ENCODE results near the gene UBA6.
"Not testable (repeated sequence)": the region's sequence is repeated elsewhere in the genome, so short reads cannot be mapped to it uniquely, and the experiment has no call there.

UBA6 gene

DNA sequence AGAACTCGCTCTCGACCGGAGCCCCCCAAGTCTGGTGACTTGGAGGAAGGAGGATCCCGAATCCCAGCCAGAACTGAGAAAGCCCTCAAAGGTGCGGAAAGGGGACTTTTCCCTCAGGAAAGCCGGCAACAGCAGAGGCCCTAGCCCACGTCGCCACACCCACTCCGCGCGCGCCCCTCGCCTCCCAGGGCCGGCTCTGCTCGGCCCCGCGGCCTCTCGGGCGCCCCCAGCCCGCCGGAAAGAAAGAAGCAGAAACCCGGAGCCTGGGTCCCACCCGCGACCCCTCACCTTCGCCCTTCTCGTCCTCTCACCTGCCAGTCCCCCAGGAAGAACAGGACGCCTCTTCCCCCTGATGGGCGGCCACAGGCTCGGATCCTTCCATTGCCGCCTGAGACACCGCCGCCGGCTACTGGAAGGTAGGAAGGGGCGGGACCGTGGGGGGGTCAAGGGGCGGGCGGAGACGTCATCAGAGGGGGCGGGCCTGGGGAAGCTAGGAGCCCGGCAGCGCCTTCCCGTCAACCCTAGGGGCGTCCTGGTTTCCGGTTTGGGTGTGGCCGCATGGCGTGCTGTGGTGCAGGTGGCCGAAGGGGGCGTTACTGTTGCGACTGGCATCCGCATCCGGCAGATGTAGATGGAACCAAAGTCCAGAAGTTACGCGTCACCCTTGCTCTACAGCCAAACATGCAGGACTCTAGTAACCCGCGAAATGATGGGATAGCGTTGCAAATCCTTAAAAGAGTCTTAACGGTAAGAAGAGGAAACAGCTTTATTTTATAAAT, at the start of gene UBA6:
Gene UBA6 (minus strand): TSS at position 418 of the 779 bp plus-strand sequence. CDS start 36 bp downstream, at position 382.
- Histone ChIP-seq H3K9ac (peak within 1 kb of the TSS; percentile 89), H3K27ac (peak within 1 kb of the TSS; percentile 89), H3K9me3 (peaks cover 6% of the 10 kb centered on the region), H4K20me1 (peaks cover 33% of the 10 kb centered on the region), H3K27me3 (no peaks in the 10 kb centered on the region), H3K4me1 (peaks cover 44% of the 10 kb centered on the region), H3K4me3 (peak within 1 kb of the TSS; percentile 91), H3K36me3 (peaks cover 9% of the 10 kb centered on the region; the same call in 1 of the 2 replicates), H3K4me2 (peak within 1 kb of the TSS; percentile 79)
- no peak for TF ChIP-seq Cebpa-rat (IDR thresholded peaks at IDR 0.05)

GRCh38 chr4:67750691-67751090, 49.7 kb upstream of the UBA6 start:
- no peak overlapping the region for H3K4me3 ChIP-seq
- no peak overlapping the region for H3K27ac ChIP-seq
- H3K9me3 ChIP-seq = no peaks in the 10 kb centered on the region
- H3K9ac ChIP-seq = no peak overlapping the region
- no peaks in the 10 kb centered on the region for H3K27me3 ChIP-seq
- no peak for TF ChIP-seq Cebpa-rat (IDR thresholded peaks at IDR 0.05)
- H4K20me1 ChIP-seq = no peaks in the 10 kb centered on the region
- no peaks in the 10 kb centered on the region for H3K36me3 ChIP-seq
- H3K4me1 ChIP-seq = peaks cover 7% of the 10 kb centered on the region
- no peak overlapping the region for H3K4me2 ChIP-seq

DNA sequence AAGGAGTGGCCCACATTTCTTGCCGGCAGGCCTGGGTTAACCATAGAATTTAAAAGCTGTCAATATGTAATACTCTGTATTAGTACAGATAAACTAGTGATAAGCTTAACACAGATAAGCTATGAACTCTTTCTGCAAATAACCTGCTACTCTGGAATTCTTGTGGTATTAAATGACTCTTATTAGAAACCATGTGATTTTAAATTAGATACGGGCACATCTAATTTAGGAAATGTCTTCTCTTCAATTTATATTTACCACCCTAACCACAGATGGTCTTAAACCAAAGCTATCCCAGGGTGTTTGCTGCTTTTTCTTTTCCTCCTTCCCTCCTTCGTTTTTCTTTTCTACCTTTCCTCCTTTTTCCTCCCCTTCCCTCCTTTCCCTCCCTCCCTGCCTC, 48.3 kb upstream of the UBA6 start:
- H3K27me3 ChIP-seq = no peaks in the 10 kb centered on the region
- H3K36me3 ChIP-seq = no peaks in the 10 kb centered on the region
- H3K9me3 ChIP-seq = no peaks in the 10 kb centered on the region
- TF ChIP-seq Cebpa-rat (IDR thresholded peaks at IDR 0.05) = no peak
- H4K20me1 ChIP-seq = no peaks in the 10 kb centered on the region
- peaks cover 7% of the 10 kb centered on the region for H3K4me1 ChIP-seq
- H3K9ac ChIP-seq = no peak overlapping the region
- H3K27ac ChIP-seq = no peak overlapping the region
- H3K4me3 ChIP-seq = no peak overlapping the region
- peak overlapping the region; percentile 7; the same call in 1 of the 2 replicates for H3K4me2 ChIP-seq

- H3K27ac ChIP-seq = no peak overlapping the region
- H3K4me1 ChIP-seq = peaks cover 7% of the 10 kb centered on the region
- no peak overlapping the region for H3K4me2 ChIP-seq
- H3K9ac ChIP-seq = no peak overlapping the region
- H3K27me3 ChIP-seq = no peaks in the 10 kb centered on the region
- no peaks in the 10 kb centered on the region for H3K9me3 ChIP-seq
- TF ChIP-seq Cebpa-rat (IDR thresholded peaks at IDR 0.05) = no peak
- H3K4me3 ChIP-seq = no peak overlapping the region
- 0 out of 2 replicates have a peak, but pooled peaks cover 3% of the 10 kb centered on the region for H3K36me3 ChIP-seq
- H4K20me1 ChIP-seq = no peaks in the 10 kb centered on the region
Observed at GRCh38 chr4:67746797-67747495, 46.0 kb upstream of the UBA6 start.

- 0 out of 2 replicates have a peak, but pooled peaks cover 3% of the 10 kb centered on the region for H3K36me3 ChIP-seq
- no peaks in the 10 kb centered on the region for H3K9me3 ChIP-seq
- peaks cover 7% of the 10 kb centered on the region for H3K4me1 ChIP-seq
- no peaks in the 10 kb centered on the region for H3K27me3 ChIP-seq
- no peak for TF ChIP-seq Cebpa-rat (IDR thresholded peaks at IDR 0.05)
- no peak overlapping the region for H3K9ac ChIP-seq
- H4K20me1 ChIP-seq = no peaks in the 10 kb centered on the region
- H3K4me2 ChIP-seq = no peak overlapping the region
- no peak overlapping the region for H3K27ac ChIP-seq
- H3K4me3 ChIP-seq = no peak overlapping the region
Observed at GRCh38 chr4:67744561-67745283, 43.8 kb upstream of the UBA6 start.

- Histone ChIP-seq H3K9ac (no peak overlapping the region), H3K4me2 (no peak overlapping the region), H3K4me1 (no peaks in the 10 kb centered on the region), H3K27me3 (no peaks in the 10 kb centered on the region), H4K20me1 (no peaks in the 10 kb centered on the region), H3K27ac (no peak overlapping the region), H3K36me3 (0 out of 2 replicates have a peak, but pooled peaks cover 3% of the 10 kb centered on the region), H3K9me3 (no peaks in the 10 kb centered on the region), H3K4me3 (no peak overlapping the region)
- no peak for TF ChIP-seq Cebpa-rat (IDR thresholded peaks at IDR 0.05)
Observed at GRCh38 chr4:67743194-67743593, 42.2 kb upstream of the UBA6 start.

GRCh38 chr4:67736262-67736661, 35.3 kb upstream of the UBA6 start:
- no peak for TF ChIP-seq Cebpa-rat (IDR thresholded peaks at IDR 0.05)
- Histone ChIP-seq H3K9ac (no peak overlapping the region), H3K9me3 (no peaks in the 10 kb centered on the region), H4K20me1 (no peaks in the 10 kb centered on the region), H3K27me3 (no peaks in the 10 kb centered on the region), H3K36me3 (no peaks in the 10 kb centered on the region; the same call in 1 of the 2 replicates), H3K4me3 (no peak overlapping the region), H3K27ac (no peak overlapping the region), H3K4me2 (no peak overlapping the region), H3K4me1 (no peaks in the 10 kb centered on the region)

- H3K4me3 ChIP-seq = no peak overlapping the region
- no peaks in the 10 kb centered on the region for H3K27me3 ChIP-seq
- H3K4me2 ChIP-seq = no peak overlapping the region
- no peak overlapping the region for H3K9ac ChIP-seq
- no peaks in the 10 kb centered on the region for H4K20me1 ChIP-seq
- H3K36me3 ChIP-seq = no peaks in the 10 kb centered on the region; the same call in 1 of the 2 replicates
- no peaks in the 10 kb centered on the region for H3K9me3 ChIP-seq
- H3K27ac ChIP-seq = no peak overlapping the region
- H3K4me1 ChIP-seq = no peaks in the 10 kb centered on the region
- no peak for TF ChIP-seq Cebpa-rat (IDR thresholded peaks at IDR 0.05)
Observed at GRCh38 chr4:67735325-67735724, 34.4 kb upstream of the UBA6 start.

GRCh38 chr4:67730511-67730910, 29.6 kb upstream of the UBA6 start:
- not testable (repeated sequence) for H3K36me3 ChIP-seq, H3K4me2 ChIP-seq, H3K27me3 ChIP-seq, H3K9ac ChIP-seq, H3K4me3 ChIP-seq, H3K27ac ChIP-seq, H3K9me3 ChIP-seq, H4K20me1 ChIP-seq, H3K4me1 ChIP-seq

All from BLaER1 (cell line).